Cardiac muscle cell (in vitro differentiated cells and primary cell): ENCODE results near the gene DSC2. TPM values are rescaled to one million over a fixed set of nuclear protein-coding genes. Genes with fewer than 3 reads are reported as not detected.

Source experiments
- DNase-seq, 2 donors: peaks; one replicate each; pipeline versions ENCODE4 v3.0.0 to v3.0.0-alpha.2; 2010 to 2017; ENCODE audit warnings: low read depth in 1 of 2, low spot score in 1 of 2
- H3K27ac ChIP-seq: fragments of 200-600 bp; sonication (generic); 2 replicates; pipeline ENCODE4 v1.5.1; 2016
- H3K27me3 ChIP-seq: fragments of 200-600 bp; sonication (generic); 2 replicates; pipeline ENCODE4 v1.6.0; 2016; ENCODE audit warnings: control low read depth
- H3K36me3 ChIP-seq: fragments of 200-600 bp; sonication (generic); 2 replicates; pipeline ENCODE4 v1.5.1; 2016; ENCODE audit warnings: control low read depth
- H3K4me1 ChIP-seq: fragments of 200-600 bp; sonication (generic); 2 replicates; pipeline ENCODE4 v1.8.1; 2017; ENCODE audit warnings: low read depth, mild to moderate bottlenecking, mixed run types
- H3K4me3 ChIP-seq: fragments of 200-600 bp; sonication (generic); 2 replicates; pipeline ENCODE4 v1.5.1; 2016; ENCODE audit warnings: mild to moderate bottlenecking
- H3K9me3 ChIP-seq: fragments of 200-600 bp; sonication (generic); 2 replicates; pipeline ENCODE4 v1.5.1; 2017; ENCODE audit warnings: low read depth, mild to moderate bottlenecking, control low read depth
- CTCF ChIP-seq: IDR thresholded peaks from 2 replicates; pipeline ENCODE4 v1.5.1; 2012; ENCODE audit warnings: low read depth, mild to moderate bottlenecking, low read length
- polyA plus RNA-seq: library from polyadenylated mRNA; unstranded; fragments of >200 nt; fragmentation: Nextera tagmentation; extraction: Ambion mirVana; gene quantifications from 2 replicates; pipeline ENCODE4 v1.2.1, GENCODE V29; 2016
- total RNA-seq: library from RNA; depleted of rRNA; stranded (reverse); fragments of >200 nt; gene quantifications from 2 replicates; pipeline ENCODE4 v1.2.3, GENCODE V29; 2016

The DSC2 gene
- total and polyA plus RNA-seq, 2 experiments from 2014 or later: 15.9 to 19.0 TPM

DNA sequence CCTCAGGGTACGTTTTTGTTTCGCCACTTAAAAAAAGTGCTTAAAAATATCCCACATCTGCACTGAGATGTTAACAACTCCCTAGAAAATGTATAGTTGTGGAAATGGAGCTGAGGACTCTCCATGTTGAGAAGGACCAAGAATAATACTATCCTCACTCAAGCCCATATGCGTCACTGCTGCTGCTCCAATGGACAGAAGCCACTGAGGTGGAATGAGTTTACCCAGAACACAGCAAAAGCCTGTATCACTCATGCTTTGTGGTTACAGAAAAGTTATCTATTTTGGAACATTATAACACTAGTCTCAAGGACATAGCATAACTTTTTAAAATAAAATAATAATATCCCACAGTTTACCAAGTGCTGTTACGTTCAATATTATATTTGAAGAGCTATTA, 91.6 kb downstream of the DSC2 start:
- no peak for DNase-seq

More for the DNA sequence above, 91.6 kb downstream of the DSC2 start:
- H3K4me3 ChIP-seq: no peak overlapping the region
- H3K27ac ChIP-seq: no peak overlapping the region
- H3K9me3 ChIP-seq: no peaks in the 10 kb centered on the region
- no peaks in the 10 kb centered on the region for H3K27me3 ChIP-seq
- no peaks in the 10 kb centered on the region for H3K36me3 ChIP-seq
- no peaks in the 10 kb centered on the region for H3K4me1 ChIP-seq
- no peak for TF ChIP-seq CTCF

Other genes starting within 250 kb of the DSC2 start
- gene DSC3, start 59.7 kb downstream of the DSC2 start, total RNA-seq: 1.2 and 3.3 TPM in 2 replicates
- gene DSC3, start 59.7 kb downstream of the DSC2 start, polyA plus RNA-seq: 0.81 and 1.5 TPM in 2 replicates
- gene DSC1, start 60.4 kb upstream of the DSC2 start, total RNA-seq: not detected in 2 replicates
- gene DSC1, start 60.4 kb upstream of the DSC2 start, polyA plus RNA-seq: 0.07 TPM in 1 of 2 replicates, not detected in the other
- not detected in 2 replicates for gene DSG1, start 215.7 kb upstream of the DSC2 start, total RNA-seq
- not detected in 2 replicates for gene DSG1, start 215.7 kb upstream of the DSC2 start, polyA plus RNA-seq